Measurements from ENCODE around the gene FLVCR1. TPM values are rescaled to one million over a fixed set of nuclear protein-coding genes. Genes with fewer than 3 reads are reported as not detected.

Gene FLVCR1
- total RNA-seq, 1 donor from 2014 or later: 4.9 TPM

GRCh38 chr1:212878418-212878817, 20.3 kb downstream of the FLVCR1 start:
- no peak for TF ChIP-seq CTCF (IDR thresholded peaks at IDR 0.05)
- H3K27me3 Mint-ChIP-seq (ENCODE audit: unreplicated experiment): no peaks in the 10 kb centered on the region
- no peak overlapping the region for H3K4me3 Mint-ChIP-seq (ENCODE audit: unreplicated experiment)
- DNase-seq (ENCODE audit: extremely low spot score, unreplicated experiment): no peak
- peaks cover 34% of the 10 kb centered on the region for H3K36me3 Mint-ChIP-seq (ENCODE audit: unreplicated experiment)
- no peak overlapping the region for H3K27ac Mint-ChIP-seq (ENCODE audit: unreplicated experiment)
- H3K9me3 Mint-ChIP-seq (ENCODE audit: unreplicated experiment): no peaks in the 10 kb centered on the region
- H3K4me1 Mint-ChIP-seq (ENCODE audit: unreplicated experiment): no peaks in the 10 kb centered on the region

GRCh38 chr1:212879947-212880690, 22.0 kb downstream of the FLVCR1 start:
- no peaks in the 10 kb centered on the region for H3K27me3 Mint-ChIP-seq (ENCODE audit: unreplicated experiment)
- H3K4me1 Mint-ChIP-seq (ENCODE audit: unreplicated experiment): no peaks in the 10 kb centered on the region
- H3K36me3 Mint-ChIP-seq (ENCODE audit: unreplicated experiment): peaks cover 30% of the 10 kb centered on the region
- no peak for TF ChIP-seq CTCF (IDR thresholded peaks at IDR 0.05)
- no peak overlapping the region for H3K4me3 Mint-ChIP-seq (ENCODE audit: unreplicated experiment)
- H3K27ac Mint-ChIP-seq (ENCODE audit: unreplicated experiment): no peak overlapping the region
- no peak for DNase-seq (ENCODE audit: extremely low spot score, unreplicated experiment)
- no peaks in the 10 kb centered on the region for H3K9me3 Mint-ChIP-seq (ENCODE audit: unreplicated experiment)

GRCh38 chr1:212884592-212884991, 26.5 kb downstream of the FLVCR1 start:
- Mint-ChIP-seq H3K27ac (ENCODE audit: unreplicated experiment) (no peak overlapping the region), H3K4me1 (ENCODE audit: unreplicated experiment) (no peaks in the 10 kb centered on the region), H3K9me3 (ENCODE audit: unreplicated experiment) (no peaks in the 10 kb centered on the region), H3K4me3 (ENCODE audit: unreplicated experiment) (no peak overlapping the region), H3K36me3 (ENCODE audit: unreplicated experiment) (peaks cover 26% of the 10 kb centered on the region), H3K27me3 (ENCODE audit: unreplicated experiment) (no peaks in the 10 kb centered on the region)
- no peak for TF ChIP-seq CTCF (IDR thresholded peaks at IDR 0.05)
- DNase-seq (ENCODE audit: extremely low spot score, unreplicated experiment): no peak

- Mint-ChIP-seq H3K36me3 (ENCODE audit: unreplicated experiment) (peaks cover 63% of the 10 kb centered on the region), H3K4me3 (ENCODE audit: unreplicated experiment) (no peak overlapping the region), H3K4me1 (ENCODE audit: unreplicated experiment) (no peaks in the 10 kb centered on the region), H3K9me3 (ENCODE audit: unreplicated experiment) (no peaks in the 10 kb centered on the region), H3K27ac (ENCODE audit: unreplicated experiment) (no peak overlapping the region), H3K27me3 (ENCODE audit: unreplicated experiment) (no peaks in the 10 kb centered on the region)
- DNase-seq (ENCODE audit: extremely low spot score, unreplicated experiment): no peak
- TF ChIP-seq CTCF (IDR thresholded peaks at IDR 0.05): no peak
Observed at GRCh38 chr1:212892108-212892507, 34.0 kb downstream of the FLVCR1 start.

GRCh38 chr1:212899845-212900244, 41.8 kb downstream of the FLVCR1 start:
- no peak for TF ChIP-seq CTCF (IDR thresholded peaks at IDR 0.05)
- Mint-ChIP-seq H3K27me3 (ENCODE audit: unreplicated experiment) (no peaks in the 10 kb centered on the region), H3K27ac (ENCODE audit: unreplicated experiment) (no peak overlapping the region), H3K4me3 (ENCODE audit: unreplicated experiment) (no peak overlapping the region), H3K9me3 (ENCODE audit: unreplicated experiment) (peaks cover 18% of the 10 kb centered on the region), H3K4me1 (ENCODE audit: unreplicated experiment) (no peaks in the 10 kb centered on the region), H3K36me3 (ENCODE audit: unreplicated experiment) (peaks cover 46% of the 10 kb centered on the region)
- DNase-seq (ENCODE audit: extremely low spot score, unreplicated experiment): no peak

Data from osteocyte (in vitro differentiated cells).